Activated T-helper 1 cell treated with Interleukin-2 at 50 U/mL for 16 hours (primary cell): ENCODE data around the gene SERPINC1.
"Not testable (repeated sequence)": the region's sequence is repeated elsewhere in the genome, so short reads cannot be mapped to it uniquely, and the experiment has no call there.

ENCODE experiments used
- DNase-seq: peaks from one replicate; pipeline ENCODE4 v3.0.0-alpha.2; 2020; ENCODE audit warnings: low read depth

Gene SERPINC1

GRCh38 chr1:173917149-173917548 is at the start of gene SERPINC1:
TSS of gene SERPINC1 (minus strand) at chr1:173917327. CDS start at chr1:173917259, 68 bp downstream.
- no peak for DNase-seq

DNA sequence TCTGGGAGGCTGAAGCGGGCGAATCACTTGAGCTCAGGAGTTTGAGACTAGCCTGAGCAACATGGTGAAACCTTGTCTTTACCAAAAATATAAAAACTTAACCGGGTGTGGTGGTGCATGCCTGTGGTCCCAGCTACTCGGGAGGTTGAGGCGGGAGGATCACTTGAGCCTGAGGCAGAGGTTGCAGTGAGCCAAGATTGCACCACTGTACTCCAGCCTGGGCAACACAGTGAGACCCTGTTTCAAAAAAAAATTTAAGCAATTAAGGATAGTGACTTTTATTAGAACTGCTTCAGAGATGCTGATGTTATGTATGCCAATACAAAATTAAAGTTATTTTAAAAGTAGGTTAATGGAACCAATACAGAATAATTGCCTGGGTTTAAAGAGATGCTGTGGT is 48.8 kb upstream of the SERPINC1 start:
- DNase-seq = not testable (repeated sequence)

GRCh38 chr1:173963477-173963876 is 46.4 kb upstream of the SERPINC1 start:
- no peak for DNase-seq

DNA sequence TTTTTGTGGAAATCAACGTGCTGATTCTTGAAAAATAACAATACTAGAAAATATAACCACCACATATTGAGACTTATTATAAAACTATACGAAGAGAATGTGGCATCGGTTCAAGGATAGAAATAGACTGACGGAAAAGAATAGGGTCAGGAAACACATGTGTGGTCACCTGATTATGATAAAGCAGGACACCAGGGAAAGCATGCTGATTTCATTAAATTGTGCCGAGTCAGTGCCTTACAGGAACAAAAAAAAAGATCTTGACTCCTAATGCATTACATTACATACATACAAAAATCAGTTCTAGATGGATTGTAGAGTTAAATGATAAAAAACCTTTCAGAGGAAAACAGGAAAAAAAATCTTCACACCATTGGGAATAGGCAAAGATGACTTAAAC is 43.5 kb upstream of the SERPINC1 start:
- no peak for DNase-seq

DNA sequence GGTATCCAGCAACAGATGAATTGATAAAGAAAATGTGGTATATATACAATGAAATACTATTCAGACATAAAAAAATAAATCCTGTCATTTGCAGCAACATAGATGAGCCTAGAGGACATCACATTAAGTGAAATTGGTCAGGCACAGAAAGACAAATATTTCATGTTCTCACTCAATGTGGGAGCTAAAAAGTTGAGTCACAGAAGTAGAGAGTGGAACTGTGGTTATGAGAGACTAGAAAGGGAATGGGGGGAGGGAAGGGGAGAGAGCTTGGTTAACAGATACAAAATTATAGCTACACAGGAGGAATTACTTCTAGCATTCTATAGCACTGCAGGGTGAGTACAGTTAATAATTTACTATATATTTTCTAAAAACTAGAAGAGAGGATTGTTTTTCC is 37.1 kb upstream of the SERPINC1 start:
- no peak for DNase-seq

GRCh38 chr1:173948594-173948993 is 31.5 kb upstream of the SERPINC1 start:
- DNase-seq = no peak

DNA sequence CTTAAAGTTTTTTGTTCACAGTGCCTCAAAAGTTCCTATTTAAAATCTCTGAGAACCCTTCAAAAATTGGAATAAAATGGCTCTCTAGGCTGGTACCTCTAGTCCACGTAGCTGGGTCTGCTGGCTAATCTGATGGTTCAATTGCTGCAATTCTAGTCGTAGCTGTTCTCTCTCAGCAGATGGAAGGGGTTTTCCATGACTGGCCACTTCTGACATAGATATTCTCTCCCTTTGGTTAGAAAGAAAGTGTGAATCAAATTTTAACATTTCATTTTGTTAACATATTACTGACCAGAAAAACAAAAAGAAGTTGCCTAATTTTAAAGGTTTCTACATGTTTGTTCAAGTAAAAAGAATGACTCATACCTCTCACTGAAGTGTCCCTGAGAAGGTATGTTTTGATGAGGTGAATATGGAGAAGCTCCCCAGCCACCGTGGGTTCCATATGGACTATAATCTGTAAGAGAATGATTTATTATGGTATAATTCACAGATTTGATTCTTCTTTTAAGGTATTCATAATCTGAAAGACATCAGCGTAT is 29.3 kb upstream of the SERPINC1 start:
- DNase-seq = no peak

GRCh38 chr1:173937062-173937461 is 19.9 kb upstream of the SERPINC1 start:
- DNase-seq = no peak

DNA sequence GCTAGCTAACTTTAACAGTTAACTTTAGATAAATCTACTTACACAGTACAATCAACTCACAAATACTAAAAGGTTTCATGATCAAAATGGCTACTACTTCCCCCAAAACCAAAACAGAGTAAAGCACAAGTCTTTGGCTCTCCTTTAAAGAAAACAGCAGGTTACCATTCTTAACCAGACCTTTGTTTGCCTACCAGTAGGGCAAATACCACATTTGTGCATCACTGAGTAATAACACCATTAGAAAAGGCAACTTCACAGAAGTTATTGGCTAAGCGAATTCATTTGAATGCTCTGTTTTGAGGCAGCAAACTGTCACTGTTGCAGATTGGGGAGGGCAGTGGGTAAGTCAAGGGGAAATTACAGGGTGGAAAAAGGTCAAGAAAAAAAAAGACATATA is 17.3 kb upstream of the SERPINC1 start:
- DNase-seq = no peak

GRCh38 chr1:173930541-173930940 is 13.4 kb upstream of the SERPINC1 start:
- DNase-seq = not testable (repeated sequence)

- DNase-seq = no peak
These were observed 8.4 kb upstream of the SERPINC1 start for GRCh38 chr1:173925306-173926242.

DNA sequence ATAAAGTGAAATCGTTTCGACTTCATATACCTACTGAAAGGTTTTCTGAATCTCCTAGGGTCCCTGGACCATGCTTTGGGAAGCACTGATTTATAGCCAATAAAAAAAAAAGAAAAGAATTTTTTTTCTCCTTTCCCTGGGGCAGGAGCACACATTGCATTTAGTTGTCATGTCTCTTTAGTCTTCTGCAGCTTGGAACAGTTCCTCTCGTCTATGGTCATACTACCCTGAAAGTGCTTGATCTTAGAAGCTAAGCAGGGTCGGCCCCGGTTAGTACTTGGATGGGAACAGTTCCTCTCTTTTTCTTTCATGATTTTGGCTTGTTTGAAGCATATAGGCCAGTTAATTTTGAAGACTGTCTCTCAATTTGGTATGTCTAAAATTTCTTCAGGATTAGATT is 3.7 kb upstream of the SERPINC1 start:
- DNase-seq = no peak

GRCh38 chr1:173917635-173918493 is 737 bp upstream of the SERPINC1 start:
- no peak for DNase-seq

GRCh38 chr1:173916667-173917066 is 460 bp downstream of the SERPINC1 start:
- no peak for DNase-seq

GRCh38 chr1:173915596-173915995 is 1.5 kb downstream of the SERPINC1 start:
- no peak for DNase-seq

- no peak for DNase-seq
These were observed 2.7 kb downstream of the SERPINC1 start for GRCh38 chr1:173914366-173914871.

- DNase-seq = no peak
These were observed 4.0 kb downstream of the SERPINC1 start for GRCh38 chr1:173913111-173913510.

DNA sequence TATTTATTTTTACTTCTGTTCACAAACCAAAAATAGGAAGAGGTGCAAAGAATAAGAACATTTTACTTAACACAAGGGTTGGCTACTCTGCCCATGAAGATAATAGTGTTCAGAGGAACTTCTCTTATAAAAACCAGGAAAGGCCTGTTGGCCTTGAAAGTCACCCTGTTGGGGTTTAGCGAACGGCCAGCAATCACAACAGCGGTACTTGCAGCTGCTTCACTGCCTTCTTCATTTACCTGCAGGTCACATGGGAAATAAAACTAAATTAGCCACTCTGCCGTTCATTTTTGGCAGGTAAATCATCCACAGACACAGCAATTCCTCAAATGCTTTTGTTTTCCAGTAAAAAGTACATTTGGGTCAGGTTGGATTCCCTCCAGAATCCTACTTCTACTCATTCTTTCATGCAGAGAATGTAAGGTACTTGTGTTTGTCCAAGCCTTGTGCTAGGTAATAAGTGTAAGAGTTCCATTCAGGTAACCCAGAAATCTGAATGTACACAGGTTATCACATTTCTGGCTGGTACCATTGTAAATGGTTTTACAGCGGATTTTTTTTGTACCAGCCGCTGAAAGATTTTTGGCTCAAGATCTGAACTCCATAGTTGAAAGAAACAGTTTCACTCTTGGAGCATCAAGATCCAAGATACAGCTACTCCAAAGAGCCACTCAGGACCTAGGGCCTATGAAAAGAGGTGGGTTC is 13.1 kb downstream of the SERPINC1 start:
- no peak for DNase-seq

DNA sequence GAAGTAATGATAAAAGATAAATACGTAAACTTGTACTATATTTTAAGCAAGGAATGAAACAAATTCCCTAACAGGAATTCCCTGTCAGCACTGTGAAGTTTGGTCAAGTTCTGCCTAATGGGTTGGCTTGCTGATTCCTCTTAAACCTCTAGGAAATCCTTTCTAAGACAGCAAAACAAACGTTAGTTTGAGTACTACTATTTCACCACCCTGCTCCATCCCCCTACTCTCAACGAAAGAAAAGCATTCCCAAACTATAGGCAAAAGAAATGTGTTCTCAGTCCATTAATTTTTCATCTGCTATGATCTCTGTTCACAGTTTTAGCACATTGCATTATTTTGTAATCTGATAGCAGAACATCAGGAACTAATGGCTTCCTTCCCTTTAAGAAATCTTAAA is 16.1 kb downstream of the SERPINC1 start:
- DNase-seq = no peak

DNA sequence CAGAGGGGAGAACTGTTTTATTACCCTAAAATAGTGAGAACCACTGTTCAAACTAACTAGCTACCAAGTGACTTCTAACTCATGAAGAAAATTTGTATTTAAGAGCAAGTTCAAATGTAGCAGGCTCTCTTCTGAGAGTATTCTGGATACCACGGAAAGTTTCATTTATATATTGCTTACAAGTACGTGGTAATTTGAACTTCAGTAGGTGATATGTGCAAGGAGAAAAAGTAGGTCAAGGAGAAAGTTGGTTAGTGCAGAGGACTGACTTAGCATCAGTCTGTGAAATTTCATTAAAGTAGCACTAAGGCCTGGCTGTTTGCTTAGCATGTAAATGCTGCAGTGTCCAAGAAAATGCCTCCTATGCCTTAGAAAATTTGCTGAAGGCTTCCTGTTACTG is 16.7 kb downstream of the SERPINC1 start:
- DNase-seq = no peak

GRCh38 chr1:173894189-173894588 is 22.9 kb downstream of the SERPINC1 start:
- no peak for DNase-seq

GRCh38 chr1:173893611-173894010 is 23.5 kb downstream of the SERPINC1 start:
- DNase-seq = no peak
